HG03565 (cell line): ENCODE data around the gene MROH9.
"Not testable (repeated sequence)": the region's sequence is repeated elsewhere in the genome, so short reads cannot be mapped to it uniquely, and the experiment has no call there.

ENCODE experiments used
- ATAC-seq: cut with Tn5 transposase; IDR thresholded peaks from one replicate; pipeline ENCODE4 v1.9.1; 2021; ENCODE audit warnings: mild to moderate bottlenecking, moderate library complexity; ENCODE audit not compliant: unreplicated experiment

Gene MROH9, protein sequence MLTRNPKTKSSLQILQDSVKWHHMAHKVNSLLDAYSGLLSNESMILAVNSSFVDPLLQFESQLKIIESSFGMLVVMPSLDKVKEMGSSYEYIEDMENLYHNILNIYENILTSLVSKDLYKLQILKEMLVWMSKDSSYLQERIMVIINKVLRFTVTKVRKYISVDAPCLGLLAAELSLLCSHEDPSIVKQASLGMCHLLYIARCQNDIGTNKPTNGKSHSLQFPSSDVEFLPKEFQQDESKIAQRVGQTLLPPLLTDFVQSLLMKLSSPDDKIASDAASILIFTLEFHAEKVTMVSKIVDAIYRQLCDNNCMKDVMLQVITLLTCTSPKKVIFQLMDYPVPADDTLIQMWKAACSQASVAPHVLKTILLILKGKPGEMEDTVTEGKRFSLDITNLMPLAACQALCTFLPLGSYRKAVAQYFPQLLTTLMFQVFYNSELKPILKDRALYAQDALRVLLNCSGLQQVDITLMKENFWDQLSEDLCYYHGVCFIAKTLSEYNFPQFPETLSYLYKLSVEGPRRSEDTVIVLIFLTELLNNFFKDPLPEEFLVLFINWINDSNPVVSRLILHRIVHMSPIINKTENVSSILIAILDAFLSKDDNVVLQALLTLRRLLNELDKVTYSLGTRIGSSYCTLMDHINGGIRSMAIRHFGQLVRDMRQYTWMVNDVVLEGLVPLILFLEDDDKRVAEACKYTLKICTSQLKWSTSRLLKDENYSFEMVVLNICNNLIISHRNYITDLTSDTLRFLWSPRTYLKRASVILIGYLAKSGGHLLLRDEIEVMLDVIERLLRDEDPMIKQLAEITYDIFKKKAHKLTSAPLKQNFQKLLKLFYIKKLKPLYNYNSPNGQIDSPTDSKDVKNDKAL

DNA sequence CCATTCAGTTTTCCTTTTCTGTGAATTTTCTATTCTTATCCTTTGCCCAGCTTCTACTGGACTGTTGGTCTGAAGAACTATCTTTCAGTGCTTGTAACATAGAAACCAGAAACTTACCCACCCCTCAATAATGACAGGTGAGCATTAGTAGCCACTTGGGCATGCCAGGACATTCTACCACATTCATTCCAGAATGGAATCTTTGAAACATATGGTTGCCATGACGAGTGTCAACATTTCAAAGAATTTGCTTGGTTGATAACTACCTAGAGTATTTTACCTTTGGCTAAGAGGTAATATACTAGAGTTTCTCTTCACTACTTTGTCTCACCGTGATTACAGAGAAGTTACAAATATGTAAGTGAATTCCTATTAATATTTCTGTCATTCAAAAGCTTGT is at the start of gene MROH9:
MROH9 (plus strand) TSS at position 304 of the 400 bp plus-strand sequence. CDS start 10,023 bp downstream, outside the sequence.
- ATAC-seq: no peak

DNA sequence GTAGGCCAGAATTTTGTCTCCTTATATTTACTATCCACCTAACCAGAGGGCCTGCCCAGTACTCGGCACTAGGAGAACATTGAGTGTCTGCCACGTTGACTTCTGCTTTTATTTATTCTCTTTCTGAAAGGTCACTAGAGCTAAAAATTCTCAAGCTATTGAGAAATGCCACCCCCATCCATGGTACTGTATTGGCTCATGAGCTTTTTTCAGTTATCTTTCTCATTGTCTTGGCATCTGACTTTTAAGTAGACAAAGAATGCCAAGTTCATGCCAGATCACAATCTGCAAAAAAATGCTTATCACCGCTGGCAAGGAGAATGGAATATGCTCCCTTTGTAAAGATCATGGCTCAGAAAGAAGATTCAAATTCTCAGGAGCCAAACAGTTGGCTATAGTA is 49.8 kb upstream of the MROH9 start:
- no peak for ATAC-seq

DNA sequence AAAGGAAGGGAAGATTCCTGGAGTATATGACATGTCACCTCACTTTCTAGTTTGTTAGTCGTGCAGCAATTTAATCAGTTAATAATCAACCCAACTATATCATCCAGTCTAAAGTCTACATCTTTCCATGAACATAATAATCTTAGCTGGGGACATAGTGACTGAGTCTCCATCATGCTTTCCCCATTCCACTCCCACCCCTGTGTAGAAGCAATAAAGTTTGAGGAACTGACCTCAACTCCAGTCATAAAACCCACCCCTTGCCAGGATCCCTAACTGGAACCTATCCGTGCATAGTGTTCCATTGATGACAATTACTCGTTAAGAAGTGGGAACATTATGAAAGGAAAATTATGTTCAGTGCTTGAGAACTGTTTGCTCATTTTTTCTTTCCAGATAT is 48.9 kb upstream of the MROH9 start:
- ATAC-seq: no peak

DNA sequence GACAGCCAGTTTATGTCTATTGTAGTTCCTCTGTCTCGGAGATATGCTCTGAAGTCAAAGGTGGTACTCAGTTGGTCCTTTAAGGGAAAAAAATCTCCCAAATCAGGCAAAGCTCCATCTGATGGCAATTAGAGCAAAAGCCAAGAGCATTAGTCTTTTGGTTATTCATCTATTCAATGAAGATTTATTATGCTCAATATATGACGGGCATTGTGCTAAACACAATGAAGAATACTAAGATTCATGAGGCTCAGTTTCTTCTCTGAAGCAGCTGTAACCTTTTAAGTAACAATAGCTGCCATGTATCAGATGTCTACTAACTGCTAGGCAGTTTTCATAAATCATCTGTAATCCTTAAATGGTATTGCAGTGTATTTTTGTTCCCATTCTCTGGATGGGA is 47.6 kb upstream of the MROH9 start:
- no peak for ATAC-seq

DNA sequence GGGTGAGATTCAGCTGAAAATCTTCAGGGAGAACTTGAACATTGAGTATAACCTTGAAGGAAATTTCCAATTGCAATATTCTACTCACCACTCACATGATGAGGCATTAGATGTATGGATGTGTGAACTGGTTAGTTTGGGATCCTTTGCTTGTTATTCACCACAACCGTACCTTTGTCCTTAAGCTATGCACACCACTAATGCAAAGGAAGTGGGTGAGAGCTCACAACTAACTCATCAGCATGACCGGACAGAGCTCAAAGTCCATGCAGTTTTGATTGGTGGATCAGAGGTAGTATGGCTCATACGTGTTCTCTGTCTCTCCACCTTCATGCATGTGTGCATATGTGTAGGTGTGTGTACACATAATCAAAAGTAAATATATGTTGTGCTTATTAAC is 43.5 kb upstream of the MROH9 start:
- no peak for ATAC-seq

DNA sequence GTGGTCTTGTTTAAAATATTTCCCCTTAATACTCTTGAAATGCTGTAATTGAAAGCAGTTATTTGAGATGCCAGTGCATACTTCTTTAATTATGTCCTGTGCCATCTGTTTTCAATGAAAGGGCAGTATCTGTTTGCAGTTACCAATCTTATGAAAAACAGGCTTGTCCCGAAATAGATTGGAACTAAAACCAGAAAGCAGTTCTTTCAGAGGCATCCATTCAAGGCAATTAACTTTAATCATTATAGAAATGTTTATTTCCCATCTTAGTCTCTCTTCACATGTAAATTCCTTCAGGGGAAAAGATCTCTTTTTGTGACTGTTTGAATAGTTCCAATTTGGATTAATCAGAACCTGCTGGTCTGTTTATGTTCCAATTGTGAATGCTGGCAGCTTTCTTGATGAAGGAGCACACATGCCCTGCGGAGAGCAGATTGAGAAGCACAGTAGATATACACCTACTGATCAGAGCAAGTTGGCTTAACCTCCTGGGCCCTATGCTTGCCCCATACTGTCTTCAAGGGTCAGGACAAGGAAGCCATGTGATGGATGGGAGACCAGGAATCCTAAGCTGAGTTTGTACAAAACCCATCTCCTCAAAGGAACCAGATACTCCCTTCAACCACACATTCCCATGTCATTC is 41.6 kb upstream of the MROH9 start:
- no peak for ATAC-seq

DNA sequence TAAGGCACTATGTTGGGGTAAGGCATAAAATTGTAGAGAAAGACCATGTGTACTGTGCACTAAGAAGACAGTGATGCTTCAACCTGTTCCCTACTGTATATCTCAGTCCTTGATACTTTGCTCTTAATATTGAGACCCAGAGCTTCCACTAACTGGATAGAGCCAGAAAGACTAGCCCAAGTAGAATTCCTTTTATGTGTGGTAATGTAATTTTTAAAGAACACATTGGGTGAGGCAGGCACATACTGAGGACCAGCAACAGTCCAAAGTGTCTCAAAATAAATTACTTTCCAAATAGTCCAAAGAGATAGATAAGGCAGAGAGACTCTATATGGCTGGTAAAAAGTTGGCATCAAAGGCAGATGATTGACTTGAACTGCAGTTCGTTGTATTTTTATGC is 31.4 kb upstream of the MROH9 start:
- no peak for ATAC-seq

DNA sequence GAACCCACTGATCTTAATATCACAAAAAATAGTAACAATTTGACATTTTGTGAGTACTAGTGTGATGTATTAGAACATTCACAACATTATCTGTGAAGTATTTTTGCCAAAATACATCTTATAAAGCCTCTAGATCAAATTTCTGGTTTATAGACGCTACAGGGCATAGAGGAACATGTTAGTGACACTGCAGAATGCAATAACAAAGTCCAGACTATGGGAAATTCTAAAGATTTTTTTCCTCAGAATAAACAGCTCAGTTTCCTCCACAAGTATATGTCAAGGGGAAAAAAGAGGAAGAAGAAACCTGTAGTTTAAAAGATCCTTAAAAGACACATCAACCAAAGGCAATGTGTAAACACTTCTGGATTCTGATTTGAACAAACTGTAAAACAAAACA is 26.4 kb upstream of the MROH9 start:
- no peak for ATAC-seq

DNA sequence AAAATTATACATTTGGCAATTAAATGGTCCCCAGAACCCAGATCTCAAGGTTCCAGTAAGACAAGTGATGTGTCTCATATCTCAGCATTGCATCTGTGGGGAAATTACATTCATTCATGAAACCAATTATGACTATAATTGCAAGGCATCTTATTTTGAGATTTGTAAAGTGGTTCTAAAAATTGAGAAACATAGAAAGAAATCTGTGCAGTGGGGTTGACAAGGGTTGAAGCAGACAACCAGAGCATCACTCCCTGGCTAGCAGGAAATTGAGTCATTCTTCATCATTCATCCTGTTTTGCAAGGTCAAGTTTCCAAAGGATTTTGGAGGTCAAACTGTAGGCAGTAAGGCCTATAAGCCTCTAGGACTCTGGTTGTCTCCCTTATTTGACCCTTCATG is 25.1 kb upstream of the MROH9 start:
- ATAC-seq: no peak

DNA sequence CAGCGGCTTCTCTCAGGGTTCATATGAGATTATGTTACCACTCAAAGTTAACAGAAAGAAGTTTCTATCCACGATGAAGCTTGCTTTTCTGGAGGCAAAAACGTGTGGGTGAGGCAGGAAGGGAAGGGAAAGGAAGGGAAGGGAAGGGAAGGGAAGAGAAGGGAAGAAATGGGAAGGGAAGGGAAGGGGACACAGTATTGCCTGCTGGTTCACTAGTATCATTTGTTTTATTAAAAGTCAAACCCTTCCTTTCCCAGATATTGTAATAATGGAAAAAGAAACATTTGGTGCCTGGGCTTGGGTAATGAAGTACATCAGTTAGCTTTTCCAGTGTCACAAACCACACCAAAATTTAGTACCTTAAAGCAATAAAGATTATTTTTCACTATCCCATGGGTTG is 18.0 kb upstream of the MROH9 start:
- ATAC-seq: no peak

DNA sequence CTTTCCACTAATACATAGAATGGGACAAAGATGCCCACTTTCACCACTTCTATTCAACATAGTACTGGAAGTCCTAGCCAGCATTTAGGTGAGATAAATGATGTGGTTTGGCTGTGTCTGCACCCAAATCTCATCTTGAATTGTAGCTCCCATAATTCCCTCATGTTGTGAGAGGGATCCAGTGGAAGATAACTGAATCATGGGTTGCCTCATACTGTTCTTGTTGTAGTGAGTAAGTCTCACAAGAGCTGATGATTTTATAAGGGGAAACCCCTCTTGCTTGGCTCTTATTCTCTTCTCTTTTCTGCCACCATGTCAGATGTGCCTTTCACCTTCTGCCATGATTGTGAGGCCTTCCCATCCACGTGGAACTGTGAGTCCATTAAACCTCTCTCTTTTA is 10.7 kb upstream of the MROH9 start:
- ATAC-seq: not testable (repeated sequence)

DNA sequence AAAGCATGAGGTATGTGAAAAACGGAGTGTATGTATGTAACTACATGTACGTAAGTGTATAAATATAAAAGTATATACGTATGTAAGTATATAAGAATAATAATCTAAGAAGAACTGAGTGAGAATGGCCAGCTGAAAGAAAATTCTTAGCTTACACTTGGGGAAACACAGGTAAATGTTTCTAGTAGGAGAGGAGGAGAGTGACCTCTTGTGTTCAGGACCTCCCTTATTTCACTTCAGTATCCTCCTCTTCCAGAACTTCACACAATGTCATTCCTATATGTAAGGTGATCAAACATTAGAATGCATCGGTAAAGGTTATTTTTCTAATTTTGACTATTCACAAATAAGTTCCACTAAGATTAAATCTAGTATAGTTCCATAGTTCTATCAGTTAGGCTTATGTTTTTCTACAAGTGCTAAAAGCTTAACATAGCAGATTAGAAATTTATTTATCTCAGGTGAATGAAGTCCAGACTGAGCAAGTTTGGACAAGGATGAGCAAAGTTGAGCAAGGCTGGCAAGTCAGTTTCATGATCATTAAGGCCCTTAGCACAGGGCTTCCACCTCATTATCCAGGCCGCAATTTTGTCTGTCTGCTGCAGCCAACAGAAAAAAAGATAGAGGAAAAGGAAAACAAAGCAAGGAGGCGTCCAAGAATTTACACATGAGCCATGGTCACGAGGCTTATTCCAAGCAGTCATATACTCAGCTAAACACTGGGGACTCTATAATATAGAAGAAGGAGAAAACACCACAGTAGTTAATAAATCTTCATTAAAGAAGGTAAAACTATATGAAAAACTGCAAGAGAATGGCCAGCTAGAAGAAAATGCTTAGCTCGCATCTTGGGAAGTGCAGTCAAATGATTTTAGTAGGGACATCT is 7.1 kb upstream of the MROH9 start:
- ATAC-seq: no peak

DNA sequence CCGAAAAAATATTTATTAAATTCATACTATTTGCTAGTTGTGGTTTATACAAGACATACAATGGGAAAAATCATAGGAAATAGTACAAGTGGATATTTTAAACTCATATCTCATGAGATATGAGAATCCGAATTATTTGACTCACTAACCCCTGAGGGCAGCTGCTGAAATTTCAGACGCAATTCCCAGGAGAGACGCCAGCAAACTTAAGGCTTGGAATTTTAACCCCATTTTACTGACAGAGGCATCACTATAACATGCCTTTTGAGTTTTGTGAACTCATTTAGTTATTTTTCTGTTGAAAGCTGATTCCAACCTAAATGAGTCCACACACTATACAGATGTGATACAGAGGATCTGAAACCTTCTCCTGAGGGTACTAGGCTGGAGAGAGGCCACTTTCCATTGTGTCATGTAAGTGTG is 5.9 kb upstream of the MROH9 start:
- ATAC-seq: no peak

DNA sequence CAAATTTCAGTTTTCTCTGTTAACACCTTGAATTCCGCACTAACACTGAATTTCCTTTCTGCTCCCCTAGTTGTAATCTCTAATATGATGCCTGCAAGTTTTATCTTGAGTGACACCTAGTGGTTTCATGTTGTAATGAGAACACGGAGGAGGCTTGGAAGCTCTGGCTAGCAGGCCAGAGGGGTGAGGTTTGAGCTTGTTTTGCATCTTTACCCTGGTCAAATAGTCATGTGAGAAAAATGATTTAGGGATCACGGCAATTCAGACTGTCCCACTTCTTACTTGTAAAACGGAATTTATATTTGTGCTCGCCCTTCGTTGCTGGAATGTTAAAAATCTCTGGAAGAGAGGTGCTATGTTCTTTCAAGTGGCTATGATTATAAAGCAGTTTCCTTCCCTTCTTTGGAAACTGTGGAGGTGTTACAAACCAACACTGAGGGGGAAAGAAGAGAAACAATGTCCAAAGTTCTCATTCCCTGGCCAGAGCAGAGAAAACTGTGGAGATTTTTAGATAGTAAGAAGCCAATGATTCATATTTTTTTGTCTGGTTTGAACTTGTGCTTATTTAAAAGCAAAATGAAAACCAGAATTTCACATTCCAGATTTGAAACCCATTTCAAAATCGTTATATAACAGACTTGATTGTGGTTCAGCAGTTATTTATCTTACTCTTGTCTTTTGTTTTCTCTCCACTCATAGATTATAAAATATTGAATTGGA is 5.3 kb upstream of the MROH9 start:
- peak; percentile 92 for ATAC-seq

DNA sequence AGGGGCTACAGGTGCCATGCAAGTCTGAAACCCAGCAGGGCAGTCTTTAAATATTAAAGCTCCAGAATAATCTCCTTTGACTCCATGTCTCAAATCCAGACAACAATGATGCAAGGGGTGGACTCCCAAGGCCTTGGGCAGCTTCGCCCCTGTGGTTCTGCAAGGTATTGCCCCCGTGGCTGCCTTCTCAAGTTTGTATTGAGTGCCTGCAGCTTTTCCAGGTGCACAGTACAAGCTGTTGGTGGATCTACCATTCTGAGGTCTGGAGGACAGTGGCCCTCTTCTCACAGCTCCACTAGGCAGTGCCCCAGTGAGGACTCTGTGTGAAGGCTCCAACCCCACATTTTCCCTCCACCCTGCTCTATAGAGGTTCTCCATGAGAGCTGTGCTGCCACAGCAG is 3.7 kb upstream of the MROH9 start:
- ATAC-seq: no peak

DNA sequence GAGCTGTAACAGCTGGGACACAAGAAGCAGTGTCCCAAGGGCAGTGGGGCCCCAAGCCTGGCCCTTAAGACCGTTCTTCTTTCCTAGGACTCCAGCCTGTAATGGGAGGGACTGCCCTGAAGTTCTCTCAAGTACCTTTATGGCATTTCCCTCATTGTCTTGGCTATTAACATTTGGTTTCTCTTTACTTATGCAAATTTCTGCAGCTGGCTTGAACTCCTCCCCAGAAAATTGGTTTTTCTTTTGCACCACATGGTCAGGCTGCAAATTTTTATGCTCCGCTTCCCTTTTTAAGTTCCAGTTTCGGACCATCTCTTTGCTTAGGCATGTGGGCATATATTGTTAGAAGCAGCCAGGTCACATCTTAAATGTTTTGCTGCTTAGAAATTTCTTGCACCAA is 3.1 kb upstream of the MROH9 start:
- no peak for ATAC-seq

DNA sequence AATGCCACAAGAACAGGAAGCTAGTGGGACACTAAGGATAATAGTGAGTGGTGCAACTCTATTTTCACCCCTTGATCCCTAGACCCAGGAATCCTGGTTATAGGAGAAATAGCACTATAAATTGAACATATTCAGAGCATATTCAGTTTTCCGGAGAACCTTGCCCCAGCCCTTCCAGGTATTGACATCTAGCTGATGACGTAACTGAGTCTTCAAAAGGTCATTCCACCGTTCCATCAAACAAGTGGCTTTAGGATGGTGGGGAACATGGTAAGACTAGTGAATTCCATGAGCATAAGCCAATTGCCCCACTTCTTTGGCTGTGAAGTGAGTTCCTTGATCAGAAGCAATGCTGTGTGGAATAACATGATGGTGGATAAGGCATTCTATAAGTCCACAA is 2.9 kb downstream of the MROH9 start:
- no peak for ATAC-seq

DNA sequence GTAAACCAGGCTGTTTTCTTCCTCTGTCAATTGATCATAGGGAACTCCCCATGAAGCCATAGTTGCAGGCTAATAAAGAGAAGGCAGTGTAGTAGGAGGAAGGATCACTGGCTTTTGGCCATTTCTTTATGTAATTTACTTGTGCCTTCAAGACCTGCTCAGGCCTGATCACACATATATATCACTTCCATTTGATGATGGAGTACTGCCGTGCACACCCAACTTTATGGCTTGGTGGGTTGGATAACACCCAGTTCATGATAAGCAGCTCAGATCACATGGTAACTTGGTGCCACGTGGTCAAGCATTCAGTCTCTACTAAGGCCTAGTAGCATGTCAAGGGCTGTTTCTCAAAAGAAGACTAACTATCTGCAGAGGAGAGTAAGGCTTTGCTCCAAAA is 4.1 kb downstream of the MROH9 start:
- no peak for ATAC-seq

DNA sequence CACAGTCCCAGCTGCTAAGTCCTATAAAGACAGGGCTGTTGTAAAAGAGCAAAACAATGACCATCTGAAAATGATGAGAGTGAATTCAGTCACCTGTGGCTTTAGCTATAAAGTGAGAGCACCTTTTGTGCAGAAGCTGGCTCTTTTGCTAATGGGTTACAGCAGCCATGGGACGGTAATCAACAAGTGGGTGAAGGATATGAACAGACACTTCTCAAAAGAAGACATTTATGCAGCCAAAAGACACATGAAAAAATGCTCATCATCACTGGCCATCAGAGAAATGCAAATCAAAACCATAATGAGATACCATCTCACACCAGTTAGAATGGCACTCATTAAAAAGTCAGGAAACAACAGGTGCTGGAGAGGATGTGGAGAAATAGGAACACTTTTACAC is 16.4 kb downstream of the MROH9 start:
- ATAC-seq: not testable (repeated sequence)

DNA sequence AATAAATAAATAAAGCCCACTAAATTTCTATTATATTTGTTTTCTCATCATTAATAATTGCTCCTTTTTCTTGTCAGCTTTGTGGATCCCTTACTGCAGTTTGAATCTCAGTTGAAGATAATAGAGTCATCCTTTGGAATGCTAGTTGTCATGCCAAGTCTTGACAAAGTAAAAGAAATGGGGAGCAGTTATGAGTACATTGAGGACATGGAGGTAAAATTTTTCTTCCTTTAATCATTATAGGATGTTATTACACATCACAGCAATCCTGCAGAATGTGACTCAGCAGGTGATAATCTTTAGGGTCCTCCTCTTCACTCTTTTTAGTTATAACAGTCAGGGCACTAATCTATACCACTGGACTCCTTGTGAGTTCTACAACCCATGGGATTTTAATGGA is 24.1 kb downstream of the MROH9 start:
- no peak for ATAC-seq
